22Rv1 (cell line): ENCODE measurements around the gene PLXNA4.

ENCODE experiments used
- H3K27ac ChIP-seq: fragments of 450-650 bp; 2 replicates; pipeline ENCODE4 v1.5.1; 2017
- ZFX ChIP-seq: fragments of 450-650 bp; IDR thresholded peaks from 2 replicates; pipeline ENCODE4 v1.6.1; 2017; ENCODE audit warnings: antibody characterized with exemption, borderline replicate concordance
- TF ChIP-seq, protein P1 (sequence below): fragments of 450-650 bp; IDR thresholded peaks from 2 replicates; pipeline ENCODE4 v1.5.1; 2017; ENCODE audit warnings: mild to moderate bottlenecking

PLXNA4 gene

DNA sequence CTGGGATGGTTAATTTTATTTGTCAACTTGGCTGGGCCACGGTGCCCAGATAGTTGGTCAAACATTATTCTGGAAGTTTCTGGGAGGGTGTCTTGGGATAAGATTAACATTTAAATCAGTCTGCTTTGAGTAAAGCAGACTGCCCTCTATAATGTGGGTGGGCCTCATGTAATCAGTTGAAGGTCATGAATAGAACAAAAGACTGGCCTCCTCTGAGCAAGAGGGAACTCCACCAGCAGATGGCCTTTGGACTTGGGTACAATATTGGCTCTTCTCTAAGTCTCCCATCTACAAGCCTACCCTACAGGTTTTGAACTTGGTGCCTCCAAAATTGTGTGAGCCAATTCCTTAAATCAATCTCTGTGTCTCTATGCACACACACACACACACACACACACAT, 61.8 kb downstream of the PLXNA4 start:
- no peak overlapping the region for H3K27ac ChIP-seq
- TF ChIP-seq ZFX, result no peak
- TF ChIP-seq, protein P1, sequence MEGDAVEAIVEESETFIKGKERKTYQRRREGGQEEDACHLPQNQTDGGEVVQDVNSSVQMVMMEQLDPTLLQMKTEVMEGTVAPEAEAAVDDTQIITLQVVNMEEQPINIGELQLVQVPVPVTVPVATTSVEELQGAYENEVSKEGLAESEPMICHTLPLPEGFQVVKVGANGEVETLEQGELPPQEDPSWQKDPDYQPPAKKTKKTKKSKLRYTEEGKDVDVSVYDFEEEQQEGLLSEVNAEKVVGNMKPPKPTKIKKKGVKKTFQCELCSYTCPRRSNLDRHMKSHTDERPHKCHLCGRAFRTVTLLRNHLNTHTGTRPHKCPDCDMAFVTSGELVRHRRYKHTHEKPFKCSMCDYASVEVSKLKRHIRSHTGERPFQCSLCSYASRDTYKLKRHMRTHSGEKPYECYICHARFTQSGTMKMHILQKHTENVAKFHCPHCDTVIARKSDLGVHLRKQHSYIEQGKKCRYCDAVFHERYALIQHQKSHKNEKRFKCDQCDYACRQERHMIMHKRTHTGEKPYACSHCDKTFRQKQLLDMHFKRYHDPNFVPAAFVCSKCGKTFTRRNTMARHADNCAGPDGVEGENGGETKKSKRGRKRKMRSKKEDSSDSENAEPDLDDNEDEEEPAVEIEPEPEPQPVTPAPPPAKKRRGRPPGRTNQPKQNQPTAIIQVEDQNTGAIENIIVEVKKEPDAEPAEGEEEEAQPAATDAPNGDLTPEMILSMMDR, result no peak

DNA sequence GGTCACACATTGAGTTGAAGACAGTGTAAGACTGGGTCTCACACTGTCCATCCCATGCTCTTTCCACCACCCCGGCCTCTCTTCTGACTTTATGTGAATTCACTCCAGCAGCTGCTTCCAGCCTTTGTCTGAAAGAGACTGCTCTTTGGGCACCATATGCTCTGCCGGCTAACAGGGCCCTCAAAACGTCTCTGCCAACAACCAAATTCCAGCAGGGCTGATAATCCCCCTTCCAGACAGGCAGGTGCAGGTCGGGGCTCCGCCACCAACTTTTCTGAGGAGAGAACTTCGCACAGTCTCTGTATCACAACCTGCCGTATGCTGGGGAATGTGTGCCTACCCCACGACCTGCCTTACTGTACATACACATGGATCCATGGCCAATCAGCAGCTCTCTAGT, 64.3 kb downstream of the PLXNA4 start:
- TF ChIP-seq ZFX, result no peak
- H3K27ac ChIP-seq, result no peak overlapping the region

DNA sequence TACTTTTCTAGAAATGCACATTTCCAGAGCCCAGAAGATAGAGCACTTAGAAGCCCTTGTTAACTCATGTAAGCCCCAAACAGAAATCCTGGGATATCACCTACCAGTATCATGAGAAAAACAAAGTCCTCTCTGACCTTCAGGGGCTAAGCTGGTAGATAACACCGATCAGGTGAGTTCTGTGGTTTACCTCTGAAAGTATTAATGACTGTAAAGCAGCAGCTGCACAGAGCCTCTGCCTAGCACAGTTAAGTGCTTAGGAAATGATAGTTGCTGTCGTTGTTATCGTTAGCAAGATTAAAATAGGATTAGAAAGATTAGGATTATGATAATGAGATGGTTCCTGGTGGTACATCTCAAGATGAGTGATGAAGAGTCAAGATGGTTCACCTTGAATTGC, 64.9 kb downstream of the PLXNA4 start:
- H3K27ac ChIP-seq, result no peak overlapping the region
- TF ChIP-seq, protein P1, result no peak
- TF ChIP-seq ZFX, result no peak

DNA sequence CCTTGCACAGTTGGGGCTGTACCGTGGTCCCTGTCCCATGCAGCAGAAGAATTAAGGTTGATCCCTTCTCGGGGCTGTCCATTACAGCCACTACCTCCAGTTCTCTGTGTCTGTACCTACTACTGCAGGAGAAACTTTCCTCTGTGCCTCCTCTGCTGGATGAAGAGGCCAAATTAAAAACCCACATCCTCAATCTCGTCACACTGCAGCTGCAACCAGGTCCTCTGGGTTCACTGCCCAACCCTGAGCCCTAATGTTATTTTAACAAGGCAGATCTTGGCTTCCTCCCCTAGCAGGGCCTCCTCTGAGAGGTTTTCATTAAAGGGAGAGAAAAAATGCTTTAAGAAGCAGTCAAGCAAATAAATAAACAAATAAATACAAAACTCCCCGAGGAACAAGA, 66.6 kb downstream of the PLXNA4 start:
- no peak for TF ChIP-seq ZFX
- TF ChIP-seq, protein P1, result no peak
- H3K27ac ChIP-seq, result no peak overlapping the region

DNA sequence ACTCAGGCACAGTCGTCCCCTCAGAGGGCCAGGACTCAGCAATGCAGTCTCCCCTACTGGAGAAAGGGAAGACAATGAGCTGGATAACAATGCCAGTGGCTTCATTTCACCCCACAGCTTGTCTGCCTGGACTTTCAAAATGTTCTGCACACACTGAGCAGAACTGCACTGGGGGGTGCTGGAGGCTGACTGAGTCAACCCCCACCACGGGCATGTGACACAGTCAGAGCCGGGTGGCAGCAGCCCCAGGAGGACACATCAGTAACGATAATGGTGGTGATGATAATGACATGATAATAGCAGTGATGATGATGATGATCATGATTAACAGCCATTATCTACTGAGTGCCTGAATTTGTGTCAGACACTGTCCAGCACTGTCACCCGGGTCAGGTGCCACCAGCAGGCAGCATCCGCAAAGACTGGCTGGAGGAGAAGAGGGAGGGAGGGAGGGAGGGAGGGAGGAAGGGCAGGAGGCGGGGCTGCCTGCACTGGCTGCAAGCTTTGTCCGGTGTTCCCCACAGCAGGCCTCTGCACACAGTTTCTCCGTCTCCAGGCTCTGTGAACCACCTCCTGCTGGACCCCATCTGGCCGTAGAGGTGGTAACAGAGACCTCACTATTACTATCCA, 67.4 kb downstream of the PLXNA4 start:
- TF ChIP-seq, protein P1, result no peak
- no peak for TF ChIP-seq ZFX
- no peak overlapping the region for H3K27ac ChIP-seq

DNA sequence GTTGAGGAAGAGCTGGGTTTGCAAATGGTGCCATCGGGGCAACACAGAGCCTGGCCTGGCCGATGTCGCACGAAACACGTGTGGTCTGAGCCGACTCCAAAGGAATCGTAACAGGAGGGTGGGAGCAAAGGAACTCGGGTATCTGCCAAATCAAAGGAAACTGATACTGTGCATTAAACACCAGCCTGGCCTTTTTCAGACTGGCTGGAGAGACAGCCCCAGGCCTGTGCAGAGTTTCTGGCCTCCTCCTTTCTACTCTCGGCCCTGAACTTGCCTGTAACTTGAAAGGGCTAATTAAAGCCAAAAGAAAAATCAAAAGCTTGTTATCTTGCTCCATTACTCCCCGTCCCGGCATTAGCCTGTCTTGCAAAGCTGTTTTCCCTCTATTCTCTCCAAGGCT, 71.4 kb downstream of the PLXNA4 start:
- no peak for TF ChIP-seq ZFX
- TF ChIP-seq, protein P1, result no peak
- H3K27ac ChIP-seq, result no peak overlapping the region

DNA sequence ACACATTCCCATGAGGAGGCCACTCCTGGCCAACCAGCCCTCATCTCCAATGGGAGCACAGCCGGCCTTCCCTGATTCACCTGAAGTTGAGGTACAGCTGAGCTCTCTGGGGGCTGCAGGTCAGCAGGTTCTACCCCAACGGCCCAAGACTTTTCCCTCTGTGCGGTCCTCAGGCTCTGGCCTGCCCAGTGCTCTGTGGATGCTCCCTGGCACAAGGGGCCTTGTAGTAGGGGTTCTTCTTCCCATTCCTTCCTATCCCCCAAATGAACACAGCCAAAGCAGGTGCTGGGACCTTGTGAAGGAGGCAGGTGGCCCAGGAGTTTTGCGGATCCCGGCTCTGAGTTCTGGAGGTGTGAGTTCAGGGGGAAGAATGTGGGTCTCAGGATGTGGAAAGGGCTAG, 72.2 kb downstream of the PLXNA4 start:
- TF ChIP-seq, protein P1, result no peak
- TF ChIP-seq ZFX, result no peak
- no peak overlapping the region for H3K27ac ChIP-seq

DNA sequence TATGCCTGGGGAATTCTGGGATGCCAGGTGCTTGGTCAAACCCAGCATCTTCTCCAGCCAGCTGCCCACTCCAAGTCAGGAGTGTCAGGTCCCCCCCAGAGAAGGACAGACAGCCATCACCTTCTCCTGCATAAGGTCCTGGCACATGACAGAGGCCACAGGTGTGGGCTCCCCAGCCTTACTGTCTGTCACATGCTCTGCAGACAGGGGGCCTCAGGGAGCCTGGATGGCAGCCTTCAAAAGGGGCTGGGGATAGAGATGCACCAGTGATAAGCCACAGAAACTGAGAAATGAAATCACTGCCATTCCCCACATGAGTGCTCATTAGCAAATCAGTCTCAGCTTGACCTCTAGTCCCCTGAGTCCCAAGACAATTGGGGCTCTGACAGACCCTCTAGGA, 72.9 kb downstream of the PLXNA4 start:
- TF ChIP-seq, protein P1, result no peak
- TF ChIP-seq ZFX, result no peak

More for the DNA sequence above, 72.9 kb downstream of the PLXNA4 start:
- no peak overlapping the region for H3K27ac ChIP-seq
